Measurements from ENCODE around the gene MORF4L1.

Gene MORF4L1

DNA sequence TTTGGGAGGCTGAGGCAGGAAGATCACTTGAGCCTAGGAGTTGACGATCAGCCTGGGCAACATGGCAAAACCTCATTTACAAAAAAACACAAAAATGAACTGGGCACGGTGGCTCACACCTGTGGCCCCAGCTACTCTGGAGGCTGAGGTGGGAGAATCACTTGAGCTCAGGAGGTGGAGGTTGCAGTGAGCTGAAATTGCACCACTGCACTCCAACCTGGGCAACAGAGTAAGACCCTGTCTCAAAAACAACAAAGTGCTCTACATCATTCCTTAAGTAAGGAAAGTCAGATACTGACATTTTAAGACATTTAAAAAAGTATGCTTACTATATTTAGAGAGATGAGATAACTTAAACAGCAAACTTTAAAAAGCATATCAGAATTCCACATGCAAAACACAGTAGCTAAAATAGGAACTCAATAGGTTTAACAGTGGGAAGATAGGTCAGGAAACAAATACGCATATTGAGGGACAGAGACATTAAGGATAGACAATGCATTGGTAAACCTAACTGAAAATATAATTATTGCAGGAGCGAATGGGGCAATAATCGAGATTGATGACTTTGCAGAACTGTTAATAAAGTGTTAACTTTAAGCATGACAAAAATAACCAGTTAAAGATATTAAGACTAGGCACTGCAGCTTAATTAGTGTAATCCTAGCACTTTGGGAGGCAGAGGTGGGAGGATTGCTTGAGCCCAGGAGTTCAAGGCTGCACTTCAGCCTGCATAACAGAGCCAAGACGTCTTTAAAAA is 32.1 kb downstream of the MORF4L1 start:
- Histone ChIP-seq H3K79me2 (ENCODE audit: control insufficient read depth, low read length) (no peaks in the 10 kb centered on the region), H3K4me3 (ENCODE audit: low read length) (no peak overlapping the region), H3K27ac (ENCODE audit: low read depth, low read length) (no peak overlapping the region), H3F3A (ENCODE audit: control insufficient read depth, insufficient read depth) (peaks cover 37% of the 10 kb centered on the region), H3K36me3 (ENCODE audit: control insufficient read depth, low read length) (peaks cover 72% of the 10 kb centered on the region), H3K4me2 (ENCODE audit: low read length) (no peak overlapping the region), H4K20me1 (ENCODE audit: control insufficient read depth, insufficient read depth, low read depth, low read length) (peaks cover under 1% of the 10 kb centered on the region), H3K9me3 (ENCODE audit: control insufficient read depth, insufficient read depth, low read length) (no peaks in the 10 kb centered on the region), H3K27me3 (ENCODE audit: control insufficient read depth, low read length) (no peaks in the 10 kb centered on the region), H3K4me1 (ENCODE audit: control insufficient read depth, low read length) (no peaks in the 10 kb centered on the region), H3K9me2 (replicated peaks; ENCODE audit: control insufficient read depth, low read length) (no peaks in the 10 kb centered on the region)
- TF ChIP-seq, protein P1, sequence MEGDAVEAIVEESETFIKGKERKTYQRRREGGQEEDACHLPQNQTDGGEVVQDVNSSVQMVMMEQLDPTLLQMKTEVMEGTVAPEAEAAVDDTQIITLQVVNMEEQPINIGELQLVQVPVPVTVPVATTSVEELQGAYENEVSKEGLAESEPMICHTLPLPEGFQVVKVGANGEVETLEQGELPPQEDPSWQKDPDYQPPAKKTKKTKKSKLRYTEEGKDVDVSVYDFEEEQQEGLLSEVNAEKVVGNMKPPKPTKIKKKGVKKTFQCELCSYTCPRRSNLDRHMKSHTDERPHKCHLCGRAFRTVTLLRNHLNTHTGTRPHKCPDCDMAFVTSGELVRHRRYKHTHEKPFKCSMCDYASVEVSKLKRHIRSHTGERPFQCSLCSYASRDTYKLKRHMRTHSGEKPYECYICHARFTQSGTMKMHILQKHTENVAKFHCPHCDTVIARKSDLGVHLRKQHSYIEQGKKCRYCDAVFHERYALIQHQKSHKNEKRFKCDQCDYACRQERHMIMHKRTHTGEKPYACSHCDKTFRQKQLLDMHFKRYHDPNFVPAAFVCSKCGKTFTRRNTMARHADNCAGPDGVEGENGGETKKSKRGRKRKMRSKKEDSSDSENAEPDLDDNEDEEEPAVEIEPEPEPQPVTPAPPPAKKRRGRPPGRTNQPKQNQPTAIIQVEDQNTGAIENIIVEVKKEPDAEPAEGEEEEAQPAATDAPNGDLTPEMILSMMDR (IDR thresholded peaks at IDR 0.05; ENCODE audit: low read depth, low read length, poor library complexity, severe bottlenecking): no peak
- TF ChIP-seq EZH2phosphoT487 (IDR thresholded peaks at IDR 0.05; ENCODE audit: borderline replicate concordance, low read length): no peak

DNA sequence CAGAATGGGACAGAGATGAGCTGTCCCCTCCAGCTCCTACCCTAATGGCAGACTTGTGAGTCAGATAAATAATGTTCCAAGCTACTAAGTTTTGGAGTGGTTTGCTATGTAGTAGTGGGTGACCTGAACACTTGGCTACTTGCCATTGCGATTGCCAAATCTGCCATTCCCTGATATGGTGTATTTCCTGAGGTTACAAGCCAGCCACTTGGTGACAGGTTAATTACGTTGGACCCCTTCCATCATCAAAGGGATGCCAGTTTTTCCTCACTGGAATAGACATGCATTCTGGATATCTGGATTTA is 33.6 kb downstream of the MORF4L1 start:
- Histone ChIP-seq H3K9me3 (ENCODE audit: control insufficient read depth, insufficient read depth, low read length) (no peaks in the 10 kb centered on the region), H3K27me3 (ENCODE audit: control insufficient read depth, low read length) (no peaks in the 10 kb centered on the region), H3K27ac (ENCODE audit: low read depth, low read length) (no peak overlapping the region), H3F3A (ENCODE audit: control insufficient read depth, insufficient read depth) (peaks cover 37% of the 10 kb centered on the region), H3K4me2 (ENCODE audit: low read length) (no peak overlapping the region), H3K4me3 (ENCODE audit: low read length) (no peak overlapping the region), H3K4me1 (ENCODE audit: control insufficient read depth, low read length) (no peaks in the 10 kb centered on the region), H3K36me3 (ENCODE audit: control insufficient read depth, low read length) (peaks cover 70% of the 10 kb centered on the region), H3K9me2 (replicated peaks; ENCODE audit: control insufficient read depth, low read length) (no peaks in the 10 kb centered on the region), H4K20me1 (ENCODE audit: control insufficient read depth, insufficient read depth, low read depth, low read length) (peaks cover 5% of the 10 kb centered on the region), H3K79me2 (ENCODE audit: control insufficient read depth, low read length) (no peaks in the 10 kb centered on the region)
- no peak for TF ChIP-seq EZH2phosphoT487 (IDR thresholded peaks at IDR 0.05; ENCODE audit: borderline replicate concordance, low read length)
- TF ChIP-seq, protein P1 (IDR thresholded peaks at IDR 0.05; ENCODE audit: low read depth, low read length, poor library complexity, severe bottlenecking): no peak

DNA sequence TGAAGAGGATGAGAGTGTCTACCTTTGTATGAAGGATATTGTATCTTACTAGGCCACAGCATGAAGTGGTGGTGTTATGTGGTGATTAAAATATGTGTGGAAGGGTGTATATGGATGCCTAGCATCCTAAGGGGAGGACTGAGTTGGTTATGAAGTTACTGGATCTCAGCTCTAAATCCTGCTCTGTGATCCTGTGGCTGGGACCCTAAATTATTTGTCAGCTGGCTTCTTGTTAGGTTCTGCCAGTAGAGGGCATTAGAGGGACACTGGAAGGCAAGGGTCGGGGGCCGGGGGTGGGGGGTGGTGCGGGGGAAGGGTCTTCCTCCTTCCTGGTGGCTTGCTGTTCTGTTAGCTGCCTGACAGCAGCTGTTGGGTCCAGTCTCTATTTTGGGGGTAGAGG is 34.9 kb downstream of the MORF4L1 start:
- Histone ChIP-seq H4K20me1 (ENCODE audit: control insufficient read depth, insufficient read depth, low read depth, low read length) (peaks cover 5% of the 10 kb centered on the region), H3K4me1 (ENCODE audit: control insufficient read depth, low read length) (no peaks in the 10 kb centered on the region), H3K9me3 (ENCODE audit: control insufficient read depth, insufficient read depth, low read length) (no peaks in the 10 kb centered on the region), H3K9me2 (replicated peaks; ENCODE audit: control insufficient read depth, low read length) (no peaks in the 10 kb centered on the region), H3K27ac (ENCODE audit: low read depth, low read length) (no peak overlapping the region), H3K27me3 (ENCODE audit: control insufficient read depth, low read length) (no peaks in the 10 kb centered on the region), H3K79me2 (ENCODE audit: control insufficient read depth, low read length) (no peaks in the 10 kb centered on the region), H3K4me3 (ENCODE audit: low read length) (no peak overlapping the region), H3K36me3 (ENCODE audit: control insufficient read depth, low read length) (peaks cover 63% of the 10 kb centered on the region), H3K4me2 (ENCODE audit: low read length) (no peak overlapping the region), H3F3A (ENCODE audit: control insufficient read depth, insufficient read depth) (peaks cover 37% of the 10 kb centered on the region)
- TF ChIP-seq, protein P1 (IDR thresholded peaks at IDR 0.05; ENCODE audit: low read depth, low read length, poor library complexity, severe bottlenecking): peak; percentile 28
- no peak for TF ChIP-seq EZH2phosphoT487 (IDR thresholded peaks at IDR 0.05; ENCODE audit: borderline replicate concordance, low read length)
